A549 (cell line): ENCODE data around the gene B4GALT2. TPM values are rescaled to one million over a fixed set of nuclear protein-coding genes. Genes with fewer than 3 reads are reported as not detected.

Experiments used
- ATAC-seq, 2 experiments: fragments of 200-7000 bp in 1 of 2; fragments of >200 bp in 1 of 2; cut with Nextera tagmentation in 1 of 2; cut with Tn5 transposase in 1 of 2; 3 replicates each; pipeline versions ENCODE4 v1.8.0 to v1.9.1; 2018 to 2020; ENCODE audit warnings: mild to moderate bottlenecking in 1 of 2, moderate library complexity in 1 of 2
- CTCF ChIA-PET: fragments of 300-600 bp; sonication (Branson Sonifier 250); formaldehyde crosslinking; extraction: SDS; loops from one replicate; lab custom pipeline; 2021; ENCODE audit warnings: antibody characterized with exemption, inconsistent platforms; lab: Yijun Ruan, JAX
- POLR2A ChIA-PET: fragments of 350-600 bp; formaldehyde crosslinking; extraction: SDS; loops from one replicate; lab custom pipeline; 2021; ENCODE audit warnings: antibody characterized with exemption, inconsistent platforms; lab: Yijun Ruan, JAX
- DNase-seq, 2 experiments: peaks; one replicate each; pipeline versions ENCODE4 v3.0.0 to v3.0.0-alpha.2; 2011 to 2016; ENCODE audit warnings: low read depth in 1 of 2, low spot score in 1 of 2
- FAIRE-seq: peaks from 2 replicates; lab custom pipeline; 2011; peaks lifted over from hg19 to GRCh38; lab: Jason Lieb, UNC
- H3K27ac ChIP-seq, 2 experiments: fragments of >200 bp; sonication (Bioruptor Twin); formaldehyde crosslinking; 3 replicates each; pipeline ENCODE4 v1.5.1; 2016 to 2017
- H3K4me1 ChIP-seq: fragments of >200 bp; sonication (Bioruptor Twin); formaldehyde crosslinking; 3 replicates; pipeline ENCODE4 v1.6.1; 2016
- H3K4me2 ChIP-seq: fragments of >200 bp; sonication (Bioruptor Twin); formaldehyde crosslinking; 3 replicates; pipeline ENCODE4 v1.6.1; 2016
- H3K4me3 ChIP-seq: fragments of >200 bp; sonication (Bioruptor Twin); formaldehyde crosslinking; 3 replicates; pipeline ENCODE4 v1.5.1; 2016
- H3K9me3 ChIP-seq: fragments of >200 bp; sonication (Bioruptor Twin); formaldehyde crosslinking; 3 replicates; pipeline ENCODE4 v1.6.1; 2016
- HDAC2 ChIP-seq: fragments of 200-600 bp; sonication (generic); IDR thresholded peaks from 2 replicates; pipeline ENCODE4 v1.6.1; 2016
- HES2 ChIP-seq: fragments of >200 bp; sonication (Bioruptor Twin); formaldehyde crosslinking; IDR thresholded peaks from 2 replicates; pipeline ENCODE4 v1.6.1; 2016
- HMGXB4 ChIP-seq: fragments of 250-450 bp; sonication (Bioruptor Pico); IDR thresholded peaks from 2 replicates; pipeline ENCODE4 v1.5.0; 2021; ENCODE audit warnings: mild to moderate bottlenecking, moderate library complexity, borderline replicate concordance
- JUN ChIP-seq, 2 experiments: fragments of >200 bp; sonication (Bioruptor Twin); formaldehyde crosslinking; IDR thresholded peaks; 2 replicates in 1 of 2; 3 replicates in 1 of 2; pipeline ENCODE4 v1.6.1; 2016 to 2017
- KDM1A ChIP-seq: fragments of 200-600 bp; sonication (generic); IDR thresholded peaks from 2 replicates; pipeline ENCODE4 v1.6.1; 2016; ENCODE audit warnings: low read depth, mild to moderate bottlenecking
- NPAS2 ChIP-seq: fragments of 250-450 bp; sonication (Bioruptor Pico); IDR thresholded peaks from 2 replicates; pipeline ENCODE4 v1.8.0; 2022; ENCODE audit warnings: mild to moderate bottlenecking, moderate library complexity, borderline replicate concordance
- PBX3 ChIP-seq: IDR thresholded peaks from 2 replicates; pipeline ENCODE4 v1.6.1; 2012
- POLR2AphosphoS2 ChIP-seq: conservative IDR thresholded peaks from 2 replicates; pipeline ENCODE4 v1.6.1; 2012; ENCODE audit warnings: low read length, improper control_type of control experiment, inconsistent platforms
- REST ChIP-seq: fragments of 200-600 bp; sonication (generic); IDR thresholded peaks from 2 replicates; pipeline ENCODE4 v1.6.1; 2016; ENCODE audit warnings: antibody characterized with exemption, mild to moderate bottlenecking, moderate library complexity
- RNF2 ChIP-seq: fragments of 200-600 bp; sonication (generic); IDR thresholded peaks from 2 replicates; pipeline ENCODE4 v1.6.1; 2016; ENCODE audit warnings: low read depth, mild to moderate bottlenecking, antibody characterized with exemption, moderate library complexity, borderline replicate concordance
- WGBS: methylation state at CpG from one replicate; pipeline ENCODE4 v1.1.6; 2017; ENCODE audit errors: missing lambda C conversion rate; 5-methylcytosine and 5-hydroxymethylcytosine counted together
- polyA plus RNA-seq, 4 experiments: library from polyadenylated mRNA; depleted of rRNA in 3 of 4; stranded (reverse); fragments of >200 nt; fragmentation: RNase III in 1 of 4; extraction: RNeasy Plus Mini Kit Qiagen cat#74134 plus additional on column Dnase treatment in 1 of 4; gene quantifications; 2 replicates in 3 of 4; 3 replicates in 1 of 4; pipeline ENCODE4 v1.2.3, GENCODE V29; 2011 to 2017

B4GALT2 gene
- polyA plus RNA-seq, 2 of the 4 experiments (the other 2 are of a cell fraction) = 19.0 to 35.8 TPM

DNA sequence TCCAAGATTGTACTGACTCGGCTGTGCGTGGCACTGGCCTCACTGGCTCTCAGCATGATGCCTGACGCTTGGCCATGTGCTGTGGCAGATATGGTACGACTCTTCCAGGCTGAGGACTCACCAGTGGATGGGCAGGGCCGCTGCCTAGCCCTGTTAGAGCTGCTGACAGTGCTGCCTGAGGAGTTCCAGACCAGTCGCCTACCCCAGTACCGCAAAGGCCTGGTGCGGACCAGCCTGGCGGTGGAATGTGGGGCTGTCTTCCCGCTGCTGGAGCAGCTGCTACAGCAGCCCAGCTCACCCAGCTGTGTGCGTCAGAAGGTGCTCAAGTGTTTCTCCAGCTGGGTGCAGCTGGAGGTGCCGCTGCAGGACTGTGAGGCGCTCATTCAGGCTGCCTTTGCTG lies 29.3 kb upstream of the B4GALT2 start:
- Histone ChIP-seq H3K27ac (no peak overlapping the region), H3K4me3 (no peak overlapping the region), H3K9me3 (no peaks in the 10 kb centered on the region), H3K4me2 (no peak overlapping the region)
- no peak for DNase-seq
- FAIRE-seq = no peak
- 92% methylated on average over 7 of the region's 13 CpGs for WGBS
- TF ChIP-seq HMGXB4 (no peak), KDM1A (no peak), NPAS2 (CRISPR knock-in tag) (no peak), REST (no peak)
- TF ChIP-seq, all 56 proteins: peak for 0
- no peak for ATAC-seq
- POLR2A ChIA-PET = no interaction called here
- peaks cover 13% of the 10 kb centered on the region; the same call in 1 of the 3 replicates for H3K4me1 ChIP-seq
- CTCF ChIA-PET = interaction anchor here (1.1 to 7.4 kb wide), 10 partner anchors 8 to 186 kb away, joined by 3 to 69 read pairs (median 5); no protein-coding TSS in a partner anchor

- no peak for TF ChIP-seq REST
- no peak for TF ChIP-seq JUN (IDR thresholded peaks at IDR 0.05)
- no peak for TF ChIP-seq HDAC2
- no peak for TF ChIP-seq RNF2
- TF ChIP-seq HES2 = no peak
- TF ChIP-seq POLR2AphosphoS2 = no peak
- no peak for TF ChIP-seq PBX3
- FAIRE-seq (no peak), ATAC-seq (no peak), DNase-seq (no peak)
- H3K4me3 ChIP-seq = no peak overlapping the region
- H3K4me2 ChIP-seq = no peak overlapping the region
- POLR2A ChIA-PET = no interaction called here
- WGBS = 96% methylated on average over 4 of the region's 4 CpGs
- H3K4me1 ChIP-seq = peaks cover 11% of the 10 kb centered on the region; the same call in 1 of the 3 replicates
- no peaks in the 10 kb centered on the region for H3K9me3 ChIP-seq
- no peak overlapping the region for H3K27ac ChIP-seq
- CTCF ChIA-PET = interaction anchor here (1.5 to 2.2 kb wide), 2 partner anchors 16 to 188 kb away, joined by 7 read pairs; no protein-coding TSS in a partner anchor
Measured at GRCh38 chr1:43951021-43951985, 27.7 kb upstream of the B4GALT2 start.
